ENCODE measurements around the gene EPS15.

Gene EPS15

GRCh38 chr1:51373898-51374297, 145.2 kb downstream of the EPS15 start:
- no peak for DNase-seq (ENCODE audit: low read depth)

GRCh38 chr1:51372561-51372960, 146.5 kb downstream of the EPS15 start:
- DNase-seq (ENCODE audit: low read depth) = no peak

GRCh38 chr1:51369171-51369570, 149.9 kb downstream of the EPS15 start:
- no peak for DNase-seq (ENCODE audit: low read depth)

GRCh38 chr1:51365774-51366173, 153.3 kb downstream of the EPS15 start:
- DNase-seq (ENCODE audit: low read depth) = no peak

- DNase-seq (ENCODE audit: low read depth) = no peak
These were observed 159.2 kb downstream of the EPS15 start for GRCh38 chr1:51359879-51360278.

GRCh38 chr1:51355382-51355781, 163.7 kb downstream of the EPS15 start:
- DNase-seq (ENCODE audit: low read depth) = no peak

GRCh38 chr1:51354416-51354815, 164.7 kb downstream of the EPS15 start:
- no peak for DNase-seq (ENCODE audit: low read depth)

- DNase-seq (ENCODE audit: low read depth) = no peak
These were observed 167.2 kb downstream of the EPS15 start for GRCh38 chr1:51351907-51352306.

- no peak for DNase-seq (ENCODE audit: low read depth)
These were observed 169.2 kb downstream of the EPS15 start for GRCh38 chr1:51349862-51350261.

- no peak for DNase-seq (ENCODE audit: low read depth)
These were observed 170.9 kb downstream of the EPS15 start for GRCh38 chr1:51348147-51348527.

- no peak for DNase-seq (ENCODE audit: low read depth)
These were observed 171.5 kb downstream of the EPS15 start for GRCh38 chr1:51347398-51348146.

GRCh38 chr1:51346086-51346942, 172.8 kb downstream of the EPS15 start:
- no peak for DNase-seq (ENCODE audit: low read depth)

GRCh38 chr1:51345300-51345687, 173.8 kb downstream of the EPS15 start:
- no peak for DNase-seq (ENCODE audit: low read depth)

- no peak for DNase-seq (ENCODE audit: low read depth)
These were observed 174.3 kb downstream of the EPS15 start for GRCh38 chr1:51344602-51345299.

GRCh38 chr1:51344276-51344601, 174.8 kb downstream of the EPS15 start:
- DNase-seq (ENCODE audit: low read depth) = no peak

GRCh38 chr1:51343624-51344023, 175.4 kb downstream of the EPS15 start:
- no peak for DNase-seq (ENCODE audit: low read depth)

GRCh38 chr1:51342591-51343206, 176.4 kb downstream of the EPS15 start:
- no peak for DNase-seq (ENCODE audit: low read depth)

GRCh38 chr1:51341876-51342496, 177.1 kb downstream of the EPS15 start:
- DNase-seq (ENCODE audit: low read depth) = no peak

- no peak for DNase-seq (ENCODE audit: low read depth)
These were observed 178.7 kb downstream of the EPS15 start for GRCh38 chr1:51340380-51340779.

GRCh38 chr1:51336711-51337110, 182.4 kb downstream of the EPS15 start:
- DNase-seq (ENCODE audit: low read depth) = no peak

GRCh38 chr1:51336004-51336403, 183.1 kb downstream of the EPS15 start:
- DNase-seq (ENCODE audit: low read depth) = no peak
